ENCODE results near the gene MIER3.

MIER3 gene

DNA sequence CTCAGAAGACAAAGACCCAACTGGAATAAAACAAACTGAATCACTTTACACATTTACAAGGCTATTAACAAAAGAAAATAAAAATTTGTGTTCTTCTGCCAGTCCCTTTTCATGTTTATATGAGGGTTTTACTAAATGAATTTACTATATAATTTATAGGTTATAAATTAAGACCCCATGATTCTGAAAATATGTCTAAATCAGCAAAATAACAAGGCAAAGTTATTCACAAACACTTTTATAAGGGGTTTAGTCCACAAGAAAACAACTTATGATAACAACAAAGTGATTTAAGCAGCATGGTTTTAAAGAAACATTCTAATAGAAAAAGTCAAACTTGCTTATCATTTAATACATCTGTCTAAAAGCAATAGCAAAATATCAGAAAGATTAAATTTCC lies 4.9 kb downstream of the MIER3 start:
- TF ChIP-seq, protein P1, sequence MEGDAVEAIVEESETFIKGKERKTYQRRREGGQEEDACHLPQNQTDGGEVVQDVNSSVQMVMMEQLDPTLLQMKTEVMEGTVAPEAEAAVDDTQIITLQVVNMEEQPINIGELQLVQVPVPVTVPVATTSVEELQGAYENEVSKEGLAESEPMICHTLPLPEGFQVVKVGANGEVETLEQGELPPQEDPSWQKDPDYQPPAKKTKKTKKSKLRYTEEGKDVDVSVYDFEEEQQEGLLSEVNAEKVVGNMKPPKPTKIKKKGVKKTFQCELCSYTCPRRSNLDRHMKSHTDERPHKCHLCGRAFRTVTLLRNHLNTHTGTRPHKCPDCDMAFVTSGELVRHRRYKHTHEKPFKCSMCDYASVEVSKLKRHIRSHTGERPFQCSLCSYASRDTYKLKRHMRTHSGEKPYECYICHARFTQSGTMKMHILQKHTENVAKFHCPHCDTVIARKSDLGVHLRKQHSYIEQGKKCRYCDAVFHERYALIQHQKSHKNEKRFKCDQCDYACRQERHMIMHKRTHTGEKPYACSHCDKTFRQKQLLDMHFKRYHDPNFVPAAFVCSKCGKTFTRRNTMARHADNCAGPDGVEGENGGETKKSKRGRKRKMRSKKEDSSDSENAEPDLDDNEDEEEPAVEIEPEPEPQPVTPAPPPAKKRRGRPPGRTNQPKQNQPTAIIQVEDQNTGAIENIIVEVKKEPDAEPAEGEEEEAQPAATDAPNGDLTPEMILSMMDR (IDR thresholded peaks at IDR 0.05; ENCODE audit: borderline replicate concordance, insufficient read depth, low read depth, low read length): no peak
- H3K4me3 ChIP-seq (ENCODE audit: low read depth, low read length): no peak overlapping the region

- TF ChIP-seq, protein P1 (IDR thresholded peaks at IDR 0.05; ENCODE audit: borderline replicate concordance, insufficient read depth, low read depth, low read length): no peak
- no peak overlapping the region for H3K4me3 ChIP-seq (ENCODE audit: low read depth, low read length)
Observed at GRCh38 chr5:56941981-56942380, 9.9 kb downstream of the MIER3 start.

DNA sequence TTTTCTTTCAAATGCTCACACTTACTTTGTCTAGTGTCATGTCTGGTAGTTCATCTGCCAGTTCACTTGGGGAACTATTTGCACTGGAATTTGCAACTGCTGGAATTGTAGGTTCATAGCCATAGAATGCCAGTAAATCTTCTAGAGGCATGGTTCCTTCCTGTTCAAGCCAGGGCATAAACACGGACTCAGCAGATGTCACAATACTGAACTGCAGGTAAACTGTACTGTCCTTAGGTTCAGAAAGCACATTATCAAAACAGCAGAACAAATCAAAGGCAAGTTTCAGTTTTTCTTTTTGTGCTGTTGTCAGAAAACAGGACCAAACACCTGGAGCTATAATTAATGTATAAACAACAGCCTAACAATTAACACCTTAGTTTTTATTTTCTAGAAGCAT lies 13.1 kb downstream of the MIER3 start:
- TF ChIP-seq, protein P1 (IDR thresholded peaks at IDR 0.05; ENCODE audit: borderline replicate concordance, insufficient read depth, low read depth, low read length): no peak
- H3K4me3 ChIP-seq (ENCODE audit: low read depth, low read length): no peak overlapping the region

DNA sequence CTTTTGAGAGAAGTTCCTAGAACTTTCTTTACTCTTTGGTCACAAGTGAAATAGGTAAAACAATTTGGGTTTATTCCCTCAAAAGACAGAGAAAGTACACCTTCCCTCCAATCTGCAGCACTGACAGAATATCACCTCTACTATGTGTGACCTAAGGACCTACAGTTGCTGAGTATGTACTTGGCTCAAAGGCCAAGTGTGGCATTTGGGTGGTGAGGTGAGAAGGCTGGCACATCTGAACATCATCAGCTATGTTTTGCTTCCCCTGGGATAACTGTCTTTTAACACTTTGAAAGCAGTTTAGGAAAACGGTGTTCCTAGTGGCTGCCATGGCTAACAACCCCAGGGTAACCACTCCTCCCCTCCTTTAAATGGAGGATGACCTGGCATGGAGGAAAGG lies 17.6 kb downstream of the MIER3 start:
- TF ChIP-seq, protein P1 (IDR thresholded peaks at IDR 0.05; ENCODE audit: borderline replicate concordance, insufficient read depth, low read depth, low read length): no peak
- H3K4me3 ChIP-seq (ENCODE audit: low read depth, low read length): no peak overlapping the region

GRCh38 chr5:56922922-56923321 lies 29.0 kb downstream of the MIER3 start:
- H3K4me3 ChIP-seq (ENCODE audit: low read depth, low read length): no peak overlapping the region
- TF ChIP-seq, protein P1 (IDR thresholded peaks at IDR 0.05; ENCODE audit: borderline replicate concordance, insufficient read depth, low read depth, low read length): no peak

- no peak overlapping the region for H3K4me3 ChIP-seq (ENCODE audit: low read depth, low read length)
- TF ChIP-seq, protein P1 (IDR thresholded peaks at IDR 0.05; ENCODE audit: borderline replicate concordance, insufficient read depth, low read depth, low read length): no peak
Observed at GRCh38 chr5:56919942-56920662, 31.8 kb downstream of the MIER3 start.

DNA sequence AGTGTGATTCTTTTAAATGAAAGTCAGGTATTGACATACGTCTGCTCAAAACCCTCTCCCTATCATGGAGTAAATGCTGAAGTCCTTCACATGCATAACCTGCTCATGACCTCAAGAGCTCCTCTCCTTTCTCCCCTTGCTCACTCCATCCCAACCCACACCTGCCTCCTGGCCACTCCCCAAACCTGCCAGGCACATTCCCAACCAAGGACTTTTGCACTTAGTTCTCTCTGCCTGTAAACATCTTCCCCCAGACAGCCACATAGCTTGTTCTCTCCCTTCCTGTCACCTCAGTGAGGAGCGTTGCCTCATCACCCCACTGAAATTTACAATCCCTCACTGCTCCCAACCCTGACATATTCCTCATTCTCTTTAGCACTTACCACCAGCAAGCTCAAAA lies 33.9 kb downstream of the MIER3 start:
- TF ChIP-seq, protein P1 (IDR thresholded peaks at IDR 0.05; ENCODE audit: borderline replicate concordance, insufficient read depth, low read depth, low read length): no peak
- no peak overlapping the region for H3K4me3 ChIP-seq (ENCODE audit: low read depth, low read length)

Data from GM12875 (cell line).